SIG-M5 treated with dmso at 0.1 percent for 504 hours (cell line): ENCODE data around the gene MAPKAP1.

Experiments used
- DNase-seq: peaks from one replicate; lab custom pipeline; 2025; ENCODE audit not compliant: unreplicated experiment; lab: John Stamatoyannopoulos, UW

MAPKAP1 gene

DNA sequence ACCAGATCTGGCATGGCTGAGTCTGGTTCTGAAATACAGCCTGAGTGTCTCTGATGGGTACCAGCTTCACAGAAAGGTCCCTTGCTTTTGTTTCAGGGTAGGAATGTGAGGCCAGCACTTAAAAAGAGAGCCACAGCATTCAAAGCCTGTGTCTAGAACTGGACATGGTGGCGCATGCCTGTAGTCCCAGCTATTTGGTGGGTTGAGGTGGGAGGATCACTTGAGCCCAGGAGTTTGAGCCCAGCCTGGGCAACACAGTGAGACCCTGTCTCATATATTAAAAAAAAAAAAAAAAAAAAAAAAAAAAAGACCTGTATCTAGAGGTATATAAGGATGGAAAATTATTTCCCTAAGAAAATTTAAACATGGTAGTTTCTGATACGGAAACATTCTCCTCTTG is 243.1 kb downstream of the MAPKAP1 start:
- DNase-seq: no peak

DNA sequence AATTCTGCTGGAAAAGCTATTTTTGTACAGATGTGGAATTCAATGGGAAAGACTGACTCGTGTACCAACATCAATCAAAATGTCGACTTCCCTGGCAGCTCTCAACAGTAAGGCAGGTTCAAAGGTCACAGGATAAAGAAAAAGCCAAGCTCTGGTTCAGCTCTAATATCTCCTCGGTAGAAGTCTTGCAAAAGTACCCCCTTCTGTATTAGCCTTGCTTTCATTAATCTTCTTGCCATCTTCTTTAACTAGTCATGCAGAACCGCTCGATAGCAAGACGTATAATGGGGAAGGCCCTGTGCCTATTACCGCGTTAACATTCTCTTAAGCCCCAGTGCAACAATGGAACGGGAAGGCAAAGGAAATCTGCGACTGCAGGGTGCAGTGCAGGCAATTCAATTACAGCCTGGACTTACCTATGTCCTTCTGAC is 244.1 kb downstream of the MAPKAP1 start:
- DNase-seq: no peak

DNA sequence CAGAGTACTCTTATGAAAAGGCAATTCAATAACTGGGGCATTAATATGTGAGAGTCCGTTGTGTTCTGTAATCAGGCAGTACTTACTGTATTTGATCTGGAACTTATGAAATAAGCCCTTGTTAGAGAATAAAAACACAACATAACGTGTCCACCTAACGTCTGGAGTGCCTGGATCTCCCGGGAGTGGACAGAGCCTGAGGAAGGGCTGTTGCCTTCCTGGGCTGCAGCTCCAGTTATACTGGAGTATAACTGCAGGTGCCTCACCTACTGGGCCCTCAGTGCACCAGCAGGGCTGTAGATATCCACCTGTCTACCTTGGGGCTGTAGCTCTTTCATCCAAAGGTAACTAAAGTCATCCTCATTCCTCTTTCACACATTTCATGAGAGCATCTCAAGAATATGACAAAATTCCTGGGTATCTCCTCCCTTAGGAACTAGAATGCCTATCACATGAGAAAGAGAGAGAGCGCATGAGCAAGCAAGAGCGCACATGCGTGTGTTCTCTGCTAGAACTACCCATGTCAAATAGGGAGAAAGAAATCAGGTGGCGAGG is 245.3 kb downstream of the MAPKAP1 start:
- DNase-seq: no peak

DNA sequence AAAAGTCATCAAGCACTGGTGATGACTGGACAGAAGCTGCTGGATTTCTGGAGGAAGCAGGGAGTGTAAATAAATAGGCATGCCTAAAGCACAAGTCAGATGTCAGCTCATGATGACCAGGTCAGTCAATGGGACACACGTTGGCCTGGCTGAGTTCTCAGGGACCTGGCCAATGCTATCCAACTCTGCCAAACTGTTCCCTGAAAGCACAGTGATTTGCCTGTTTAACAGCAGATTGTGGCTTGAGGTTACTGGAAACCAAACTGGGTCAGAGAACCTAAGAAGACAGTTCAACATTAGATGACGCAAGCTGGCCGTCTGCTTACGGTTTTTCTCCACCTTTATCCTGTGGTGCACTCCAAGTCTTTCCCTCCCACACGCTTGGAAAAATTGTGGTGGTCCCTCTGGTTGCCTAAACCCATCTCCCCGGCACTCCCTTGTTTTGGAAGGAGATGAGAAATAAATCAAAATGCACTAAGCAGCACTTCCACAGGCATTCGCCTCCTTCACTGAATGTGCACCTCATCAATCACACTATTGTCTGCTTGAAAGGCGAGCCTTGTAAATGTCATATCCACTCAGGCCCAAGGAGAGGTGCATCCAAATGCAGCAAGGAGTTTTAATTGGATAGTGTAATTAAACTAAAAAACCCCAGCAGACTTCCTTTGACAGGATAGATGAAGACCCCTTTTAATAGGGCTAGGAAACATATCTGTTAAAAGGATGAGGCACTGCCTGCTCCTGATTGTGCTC is 245.9 kb downstream of the MAPKAP1 start:
- no peak for DNase-seq

DNA sequence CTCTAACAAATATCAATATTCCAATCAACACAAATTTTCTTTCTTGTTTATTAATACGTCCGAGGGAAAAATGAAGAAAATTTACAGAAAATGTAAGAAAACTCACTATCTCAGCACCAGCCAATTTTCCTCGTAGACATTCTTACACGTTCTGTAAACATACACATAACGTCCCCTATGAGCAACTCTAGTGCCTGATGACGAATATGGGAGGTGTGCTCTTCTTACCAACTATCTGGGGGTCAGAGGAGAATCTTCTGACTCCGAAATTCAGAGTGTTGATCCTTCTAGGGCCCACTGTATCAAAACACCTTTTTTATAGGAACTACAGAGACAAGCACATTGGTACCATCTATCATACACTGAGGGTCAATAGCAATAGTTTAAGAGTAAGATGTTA is 246.7 kb downstream of the MAPKAP1 start:
- DNase-seq: no peak

DNA sequence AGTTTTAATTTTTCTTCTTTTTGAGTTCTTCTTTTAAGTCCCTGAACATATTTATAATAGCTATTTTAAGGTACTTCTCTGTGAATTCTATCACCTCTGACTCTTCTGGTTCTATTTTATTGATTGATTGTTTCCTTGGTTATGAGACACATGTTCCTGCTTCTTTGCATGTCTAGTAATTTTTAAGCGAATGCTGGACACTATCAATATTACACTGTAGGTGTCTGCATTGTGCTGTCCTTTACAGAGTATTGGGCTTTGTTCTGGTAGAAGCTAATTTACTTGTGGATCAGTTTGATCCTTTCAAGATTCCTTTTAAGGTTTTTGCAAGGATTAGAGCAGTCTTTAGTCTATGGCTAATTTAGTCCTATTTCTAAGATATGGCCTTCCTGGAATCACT is 249.7 kb downstream of the MAPKAP1 start:
- DNase-seq: no peak

DNA sequence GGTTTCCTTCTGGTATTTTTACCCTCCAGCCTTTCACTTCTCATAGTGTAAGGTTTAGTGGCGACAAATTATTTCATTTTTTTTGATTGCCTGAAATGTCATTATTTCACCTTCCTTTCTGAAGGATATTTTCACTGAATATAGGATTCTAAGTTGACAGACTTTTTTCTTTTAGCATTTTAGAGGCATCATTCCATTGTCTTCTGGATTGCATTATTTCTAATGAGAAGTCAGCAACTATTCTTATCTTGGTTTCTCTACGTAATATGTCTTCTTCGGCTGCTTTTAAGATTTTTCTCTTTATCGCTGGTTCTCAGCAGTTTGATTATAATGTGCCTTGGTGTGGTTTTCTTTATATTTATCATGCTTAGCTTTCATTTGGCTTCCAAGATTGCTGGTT is 251.1 kb downstream of the MAPKAP1 start:
- DNase-seq: no peak

DNA sequence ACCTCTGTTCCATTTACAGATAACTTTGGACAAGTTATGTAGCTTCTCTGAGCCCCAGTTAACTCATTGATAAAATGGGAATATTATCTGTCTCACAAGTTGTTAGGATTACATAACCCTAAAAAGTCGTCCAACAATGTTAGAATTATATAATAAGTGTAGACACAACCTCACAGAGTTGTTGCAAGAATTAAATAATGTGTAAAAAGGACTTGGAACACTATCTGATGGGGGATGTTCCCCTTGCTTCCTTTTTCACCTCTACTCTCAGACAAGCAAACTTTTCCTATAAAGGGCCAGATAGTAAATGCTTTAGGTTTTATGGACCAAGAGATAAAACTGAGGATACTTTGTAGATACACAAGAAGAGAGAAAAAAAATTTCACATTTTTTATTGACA is 251.9 kb downstream of the MAPKAP1 start:
- no peak for DNase-seq

DNA sequence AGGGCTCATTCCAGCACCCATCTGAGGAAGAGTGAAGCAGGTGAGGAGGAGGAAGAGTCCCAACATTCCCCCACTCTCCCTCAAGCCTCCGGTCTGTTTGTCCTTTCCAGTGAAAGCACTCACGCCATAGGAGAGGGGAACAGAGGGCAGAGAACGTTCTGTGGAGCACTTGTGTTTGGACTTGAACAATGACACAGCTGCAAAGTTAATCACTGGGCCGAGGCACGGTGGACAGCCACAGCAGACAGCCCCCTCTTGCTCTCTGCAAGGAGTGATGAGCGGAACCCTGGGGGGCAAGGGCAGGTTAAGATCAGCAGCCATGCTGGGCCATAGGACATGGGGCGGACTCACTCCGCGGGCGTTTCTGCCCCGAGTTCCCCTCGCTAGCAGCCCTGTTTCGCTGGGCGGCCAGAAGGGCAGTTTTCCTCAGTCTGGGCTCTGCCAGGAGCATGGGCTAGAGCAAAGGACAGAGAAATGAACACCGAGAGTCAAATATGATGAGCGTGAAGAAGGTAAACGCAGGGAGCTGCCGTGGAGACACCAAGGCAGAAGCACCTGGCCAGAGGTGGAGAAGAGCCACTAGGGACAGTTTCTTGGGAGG is 259.7 kb downstream of the MAPKAP1 start:
- no peak for DNase-seq

DNA sequence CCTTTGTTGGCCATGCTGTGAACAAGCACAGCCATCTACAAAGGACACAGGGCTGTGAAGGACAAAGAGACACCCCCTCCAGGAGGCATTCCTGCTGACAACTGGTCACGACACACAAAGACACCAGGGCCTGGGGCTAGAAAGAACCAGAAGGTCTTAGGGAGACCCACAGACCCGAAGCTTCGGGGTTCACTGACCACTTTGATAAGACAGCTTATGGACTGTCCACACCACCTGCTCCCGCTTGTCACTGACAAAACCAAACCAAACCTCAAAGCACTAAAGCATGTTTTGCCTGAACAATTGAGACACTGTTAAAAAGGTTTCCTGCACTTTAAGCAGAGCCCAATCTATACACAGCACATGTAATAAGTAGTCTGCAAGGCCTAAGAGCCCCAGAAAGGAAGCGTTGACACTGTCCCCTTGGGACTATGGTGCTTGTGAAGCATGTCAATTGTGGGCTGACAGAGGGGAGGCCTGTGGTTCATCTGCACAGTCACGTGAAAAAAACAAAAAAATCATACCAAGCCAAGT is 260.4 kb downstream of the MAPKAP1 start:
- no peak for DNase-seq

DNA sequence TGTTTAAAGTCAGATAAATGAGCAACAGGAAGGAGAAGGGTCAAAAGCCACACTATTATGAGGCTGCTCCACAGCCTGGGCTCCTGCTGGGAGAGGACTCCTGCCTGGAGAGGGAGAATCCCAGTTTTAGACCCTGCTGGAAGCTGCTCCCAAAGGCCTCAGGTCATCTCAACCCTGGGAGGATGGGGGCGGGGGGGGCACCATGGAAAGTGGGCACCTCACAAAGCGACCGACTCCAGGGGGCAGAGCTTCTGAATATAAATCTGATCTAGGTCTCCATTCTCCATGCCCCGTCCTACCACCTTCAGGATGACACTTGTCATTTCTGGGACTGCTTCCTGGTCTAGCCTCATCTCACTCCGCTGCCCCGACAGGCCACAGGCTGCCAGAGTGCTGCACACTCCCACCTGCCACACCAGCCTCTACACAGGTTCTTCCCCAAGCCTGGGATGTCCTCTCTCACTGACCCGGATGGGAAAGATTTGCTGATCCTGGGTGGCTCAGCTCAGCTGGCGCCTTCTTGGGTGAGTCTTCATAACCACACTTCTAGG is 262.0 kb downstream of the MAPKAP1 start:
- DNase-seq: no peak

DNA sequence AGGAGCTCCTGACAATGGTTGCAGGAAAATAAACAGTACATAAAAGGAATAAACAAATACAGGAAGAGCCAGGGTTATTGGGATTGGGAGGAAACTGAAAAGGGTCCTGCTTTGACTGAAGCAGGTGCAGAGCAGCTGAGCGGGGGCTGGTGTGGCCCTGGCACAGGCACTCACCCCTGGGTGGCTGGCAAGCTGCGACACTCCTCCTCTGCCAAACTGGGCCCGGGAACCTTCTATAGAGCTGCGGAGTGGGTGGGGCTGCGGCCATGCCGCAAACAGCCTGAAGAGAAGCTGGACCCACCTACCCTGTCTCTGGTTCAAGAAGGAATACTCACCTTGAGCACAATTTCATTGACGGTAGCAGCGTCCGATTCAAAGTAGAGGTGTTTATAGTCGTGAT is 262.8 kb downstream of the MAPKAP1 start:
- DNase-seq: no peak

DNA sequence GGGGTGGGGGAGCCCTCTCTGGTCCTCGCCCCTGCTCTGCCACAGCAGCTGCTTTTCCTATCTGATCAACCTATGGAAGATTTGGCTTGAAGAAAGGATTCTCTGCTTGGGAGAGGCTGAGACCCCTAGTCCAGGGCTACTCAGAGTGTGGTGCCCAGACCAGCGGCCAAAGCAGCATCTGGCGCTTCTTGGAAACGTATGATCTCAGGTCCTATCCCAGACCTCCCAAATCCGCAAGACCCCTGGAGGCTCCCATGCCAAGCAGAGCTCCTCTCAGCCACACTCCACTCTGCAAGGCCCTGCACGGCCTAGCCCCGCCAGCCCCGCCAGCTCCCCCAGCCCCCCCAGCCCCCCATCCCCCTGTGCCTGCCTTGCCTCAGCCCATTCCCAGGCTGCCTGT is 263.6 kb downstream of the MAPKAP1 start:
- no peak for DNase-seq

DNA sequence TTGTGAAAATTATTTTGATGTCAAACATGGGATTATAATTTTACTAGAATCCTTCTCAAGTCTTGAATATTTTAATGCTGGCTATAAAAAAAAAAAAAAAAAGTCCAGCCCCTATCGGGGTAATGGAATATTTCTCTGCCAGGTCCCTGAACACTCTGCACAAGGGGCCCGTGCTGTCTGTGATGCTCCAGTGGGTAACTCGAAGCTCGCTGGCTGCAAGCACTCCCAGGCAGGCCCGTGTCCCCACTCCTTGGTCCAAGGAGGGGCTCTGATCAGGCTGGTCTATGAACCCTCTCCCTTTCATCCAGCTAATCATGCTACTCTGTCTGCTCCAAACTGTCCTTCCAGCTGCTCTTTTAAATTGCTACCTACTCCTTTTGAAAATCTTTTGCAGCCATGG is 264.6 kb downstream of the MAPKAP1 start:
- no peak for DNase-seq

DNA sequence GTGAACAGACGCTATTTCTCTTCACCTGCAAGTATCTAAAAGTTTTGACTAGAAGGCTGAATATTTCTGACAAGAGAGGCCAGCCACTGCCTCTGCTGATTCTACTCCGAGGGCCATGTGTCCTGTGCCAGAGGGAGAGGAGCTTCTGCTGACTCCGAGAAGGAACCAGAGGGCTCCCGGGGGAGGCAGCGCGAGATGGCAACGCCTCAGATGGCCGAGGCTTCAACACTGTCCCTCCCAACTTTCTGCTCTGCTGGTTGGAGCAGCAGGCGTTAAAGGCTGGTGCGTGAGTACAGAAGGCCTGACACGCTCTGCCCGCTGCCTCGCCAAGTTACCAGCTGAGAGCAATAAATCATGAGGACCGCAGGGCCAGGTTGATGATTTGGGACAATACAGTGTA is 266.6 kb downstream of the MAPKAP1 start:
- no peak for DNase-seq

DNA sequence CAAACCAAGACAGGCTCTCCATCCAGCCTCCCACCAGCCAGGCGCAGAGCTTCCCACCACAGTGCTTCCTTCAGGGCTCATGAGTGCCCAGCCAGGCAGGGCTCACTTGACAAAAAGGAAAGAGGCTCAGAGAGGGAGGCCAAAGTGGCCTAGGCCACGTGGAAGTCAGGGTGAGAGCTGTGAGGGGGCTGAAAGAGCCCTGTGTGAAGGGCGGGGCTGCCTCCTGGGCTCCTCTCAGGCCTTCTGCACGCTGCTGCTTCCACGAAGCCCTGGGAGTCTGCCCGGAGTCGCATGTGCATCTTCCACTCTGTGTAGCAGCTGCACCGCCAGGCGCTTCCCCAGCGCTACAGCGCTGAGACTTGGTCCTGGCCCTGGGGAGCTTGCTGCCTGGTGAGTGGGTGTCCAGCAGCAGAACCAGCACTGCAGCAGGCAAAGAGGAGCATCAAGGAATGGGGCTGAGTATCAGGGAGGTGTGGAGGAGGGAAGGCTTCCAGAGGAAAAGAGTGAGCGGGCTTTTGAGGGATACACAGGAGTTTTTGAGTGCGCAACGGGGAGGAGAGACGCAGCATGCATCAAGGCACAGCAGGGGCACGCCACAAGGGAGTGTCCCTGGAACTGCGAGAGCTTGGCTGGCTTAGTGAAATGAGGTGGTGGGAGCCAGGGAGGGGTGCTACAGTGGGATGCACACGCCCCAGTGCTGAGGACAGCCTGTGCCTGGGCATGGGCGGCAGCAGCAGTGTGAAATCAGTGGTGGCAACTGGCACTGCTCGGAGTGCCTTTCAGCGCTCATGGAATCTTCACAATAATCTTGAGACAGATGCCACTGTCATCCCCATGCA is 267.4 kb downstream of the MAPKAP1 start:
- no peak for DNase-seq

DNA sequence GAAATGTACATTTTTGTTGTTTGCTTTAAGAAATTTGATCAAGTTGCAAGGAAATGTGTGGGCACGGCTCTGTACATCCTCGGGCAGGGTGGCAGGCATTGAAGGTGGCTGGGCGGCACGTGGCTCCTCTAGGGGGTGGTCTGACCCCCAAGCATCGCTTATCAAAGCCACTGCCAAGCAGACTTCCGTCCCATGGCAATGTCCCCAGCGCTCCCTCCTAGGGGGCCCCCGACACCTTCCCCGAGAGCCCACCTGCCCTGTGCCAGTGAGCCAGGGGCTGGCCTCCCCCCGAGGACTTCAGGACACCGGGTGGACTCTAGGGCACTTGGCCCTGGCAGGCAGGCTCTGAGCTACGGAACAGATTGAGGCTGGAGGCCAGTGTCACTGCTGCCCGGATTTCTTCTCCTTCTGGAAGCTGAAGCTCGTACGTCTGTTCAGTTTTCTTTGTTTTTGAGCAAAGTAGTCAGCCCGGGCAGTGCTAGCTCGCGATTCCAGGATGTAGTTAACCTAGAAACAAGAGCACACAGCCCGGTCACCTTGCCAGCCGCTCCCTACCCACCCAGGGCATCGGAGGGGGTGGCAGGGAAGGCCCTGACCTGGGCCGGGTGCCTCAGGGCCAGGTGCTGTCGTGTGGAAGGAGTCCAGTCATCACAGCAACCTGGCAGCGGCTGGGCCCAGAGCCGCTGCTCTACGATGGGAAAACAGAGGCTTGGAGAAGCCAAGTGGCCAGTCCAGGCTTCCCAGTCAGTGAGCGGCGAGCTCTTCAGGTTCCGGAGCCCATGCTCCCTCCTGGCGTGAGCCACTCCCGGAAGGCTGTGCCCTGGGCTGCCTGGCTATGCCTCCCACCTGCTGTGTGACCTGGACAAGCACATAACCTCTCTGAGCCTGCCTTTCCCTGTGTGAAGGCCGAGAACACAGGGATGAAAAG is 268.2 kb downstream of the MAPKAP1 start:
- no peak for DNase-seq

DNA sequence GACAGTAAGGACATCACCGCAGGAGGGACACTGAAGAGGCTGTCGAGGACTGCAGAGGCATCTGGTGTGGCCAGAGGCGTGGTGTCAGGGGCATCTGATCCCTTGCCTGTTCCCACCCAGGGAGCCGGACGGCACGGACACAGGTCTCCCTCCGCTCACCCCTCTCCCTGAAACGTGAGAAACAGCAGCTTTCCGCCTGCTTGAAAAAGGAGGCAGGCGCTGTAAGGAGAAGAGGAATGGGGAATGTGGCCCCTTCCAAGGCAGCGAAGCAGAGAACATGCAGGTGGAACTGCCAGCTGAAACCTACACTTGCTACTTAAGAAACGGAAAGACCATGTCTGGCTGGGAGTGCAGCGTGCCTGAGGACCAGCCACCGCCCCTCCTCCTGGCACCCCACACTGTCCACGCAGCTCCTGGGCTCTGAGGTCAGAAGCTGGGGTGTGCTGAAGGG is 269.2 kb downstream of the MAPKAP1 start:
- DNase-seq: no peak

DNA sequence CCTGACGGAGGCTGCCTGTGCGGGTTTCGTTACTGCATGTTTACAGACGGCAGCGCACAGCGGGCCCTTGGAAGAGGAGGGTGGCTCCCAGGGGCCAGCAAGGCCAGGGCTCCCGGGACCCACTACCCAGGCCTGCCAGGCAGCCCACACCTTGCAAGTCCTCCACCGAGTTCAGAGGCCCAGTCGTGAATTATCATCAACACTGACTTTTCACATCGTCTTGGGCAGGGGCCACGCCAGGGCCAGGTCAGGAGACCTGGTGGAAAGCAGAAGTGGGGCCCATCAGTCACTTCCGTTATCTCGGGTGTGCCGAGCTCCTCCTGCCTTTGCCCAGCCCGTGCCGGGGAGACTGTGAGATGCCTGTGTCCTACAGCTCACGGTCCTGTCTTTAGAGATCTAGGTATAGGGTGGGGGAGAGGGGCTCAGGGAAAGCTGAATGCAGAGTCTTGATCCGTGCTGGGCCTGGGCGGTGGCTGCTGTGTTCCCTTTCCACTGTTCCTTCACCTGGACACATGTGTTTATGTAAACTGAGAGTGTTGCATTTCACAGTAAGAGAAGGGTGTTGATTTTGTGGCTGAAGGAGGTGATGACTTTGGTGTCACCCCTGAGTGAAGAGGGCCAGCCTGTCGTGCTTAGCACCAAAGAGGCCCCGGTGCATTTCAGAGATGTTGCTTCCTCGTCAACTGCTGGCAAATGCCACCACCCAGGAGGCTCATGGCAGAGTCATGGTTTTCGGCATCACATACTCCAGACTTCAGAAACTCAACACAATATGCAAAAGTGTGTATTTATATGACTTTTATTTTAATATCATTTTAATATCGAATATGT is 270.2 kb downstream of the MAPKAP1 start:
- peak; percentile 16 for DNase-seq
